SK-N-SH treated with all-trans-retinoic acid at 6 μM for 48 hours (cell line): Measurements from ENCODE around the gene GUCA2A.

Experiments used
- ATAC-seq: fragments of 200-7000 bp; cut with Tn5 transposase; 3 replicates; pipeline ENCODE4 v1.9.1; 2020; ENCODE audit warnings: mild to moderate bottlenecking, moderate library complexity
- ARNTL ChIP-seq: fragments of 450-650 bp; formaldehyde crosslinking; IDR thresholded peaks from 2 replicates; pipeline ENCODE4 v1.5.0; 2020; ENCODE audit warnings: low read depth, mild to moderate bottlenecking, moderate library complexity, borderline replicate concordance
- BACH2 ChIP-seq: fragments of 250-450 bp; sonication (Bioruptor Pico); IDR thresholded peaks from 2 replicates; pipeline ENCODE4 v1.9.0; 2021; ENCODE audit warnings: mild to moderate bottlenecking, borderline replicate concordance
- CREB5 ChIP-seq: fragments of 250-450 bp; sonication (Bioruptor Pico); IDR thresholded peaks from 2 replicates; pipeline ENCODE4 v1.5.1; 2020; ENCODE audit warnings: low read depth, mild to moderate bottlenecking, moderate library complexity
- CSDC2 ChIP-seq: fragments of 250-450 bp; sonication (Bioruptor Pico); IDR thresholded peaks from 2 replicates; pipeline ENCODE4 v1.5.0; 2020; ENCODE audit warnings: mild to moderate bottlenecking, moderate library complexity
- GLIS3 ChIP-seq: fragments of 250-450 bp; sonication (Bioruptor Pico); IDR thresholded peaks from 2 replicates; pipeline ENCODE4 v1.5.0; 2020; ENCODE audit warnings: mild to moderate bottlenecking, moderate library complexity
- ISL1 ChIP-seq: fragments of 250-450 bp; sonication (Bioruptor Pico); IDR thresholded peaks from 2 replicates; pipeline ENCODE4 v2.1.2; 2022; ENCODE audit warnings: mild to moderate bottlenecking, moderate library complexity
- OSR1 ChIP-seq: fragments of 250-450 bp; sonication (Bioruptor Pico); IDR thresholded peaks from 2 replicates; pipeline ENCODE4 v1.8.0; 2022; ENCODE audit warnings: moderate library complexity, mild to moderate bottlenecking, inconsistent platforms
- PATZ1 ChIP-seq: fragments of 250-450 bp; sonication (Bioruptor Pico); IDR thresholded peaks from 2 replicates; pipeline ENCODE4 v1.8.0; 2020; ENCODE audit warnings: mild to moderate bottlenecking, moderate library complexity, borderline replicate concordance
- SNAI2 ChIP-seq: fragments of 250-450 bp; sonication (Bioruptor Pico); IDR thresholded peaks from 2 replicates; pipeline ENCODE4 v1.5.0; 2020; ENCODE audit warnings: mild to moderate bottlenecking, moderate library complexity
- TOX ChIP-seq: fragments of 250-450 bp; sonication (Bioruptor Pico); IDR thresholded peaks from 2 replicates; pipeline ENCODE4 v1.8.0; 2021; ENCODE audit warnings: mild to moderate bottlenecking, moderate library complexity, borderline replicate concordance
- TSHZ2 ChIP-seq: fragments of 250-450 bp; sonication (Bioruptor Pico); IDR thresholded peaks from 2 replicates; pipeline ENCODE4 v1.5.0; 2020; ENCODE audit warnings: mild to moderate bottlenecking, moderate library complexity
- ZC3H10 ChIP-seq: fragments of 250-450 bp; sonication (Bioruptor Pico); IDR thresholded peaks from 2 replicates; pipeline ENCODE4 v1.5.1; 2021; ENCODE audit warnings: mild to moderate bottlenecking, moderate library complexity
- ZFP30 ChIP-seq: fragments of 450-650 bp; formaldehyde crosslinking; IDR thresholded peaks from 2 replicates; pipeline ENCODE4 v1.5.0; 2022; ENCODE audit warnings: mild to moderate bottlenecking, moderate library complexity
- ZNF70 ChIP-seq: fragments of 450-650 bp; formaldehyde crosslinking; IDR thresholded peaks from 2 replicates; pipeline ENCODE4 v1.5.0; 2020; ENCODE audit warnings: mild to moderate bottlenecking, moderate library complexity
- ZNF8 ChIP-seq: fragments of 450-650 bp; formaldehyde crosslinking; IDR thresholded peaks from 2 replicates; pipeline ENCODE4 v1.5.0; 2020; ENCODE audit warnings: mild to moderate bottlenecking, moderate library complexity
- TF ChIP-seq, protein P1 (sequence below): fragments of 250-450 bp; sonication (Bioruptor Pico); IDR thresholded peaks from 2 replicates; pipeline ENCODE4 v1.5.1; 2021; ENCODE audit warnings: mild to moderate bottlenecking, moderate library complexity
- TF ChIP-seq, protein P2 (sequence below): fragments of 250-450 bp; sonication (Bioruptor Pico); IDR thresholded peaks from 2 replicates; pipeline ENCODE4 v1.8.0; 2021; ENCODE audit warnings: low read depth, mild to moderate bottlenecking, moderate library complexity, borderline replicate concordance

GUCA2A gene

GRCh38 chr1:42144711-42145388 lies 19.7 kb downstream of the GUCA2A start:
- TF ChIP-seq, protein P1, sequence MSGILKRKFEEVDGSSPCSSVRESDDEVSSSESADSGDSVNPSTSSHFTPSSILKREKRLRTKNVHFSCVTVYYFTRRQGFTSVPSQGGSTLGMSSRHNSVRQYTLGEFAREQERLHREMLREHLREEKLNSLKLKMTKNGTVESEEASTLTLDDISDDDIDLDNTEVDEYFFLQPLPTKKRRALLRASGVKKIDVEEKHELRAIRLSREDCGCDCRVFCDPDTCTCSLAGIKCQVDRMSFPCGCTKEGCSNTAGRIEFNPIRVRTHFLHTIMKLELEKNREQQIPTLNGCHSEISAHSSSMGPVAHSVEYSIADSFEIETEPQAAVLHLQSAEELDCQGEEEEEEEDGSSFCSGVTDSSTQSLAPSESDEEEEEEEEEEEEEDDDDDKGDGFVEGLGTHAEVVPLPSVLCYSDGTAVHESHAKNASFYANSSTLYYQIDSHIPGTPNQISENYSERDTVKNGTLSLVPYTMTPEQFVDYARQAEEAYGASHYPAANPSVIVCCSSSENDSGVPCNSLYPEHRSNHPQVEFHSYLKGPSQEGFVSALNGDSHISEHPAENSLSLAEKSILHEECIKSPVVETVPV (CRISPR knock-in tag): no peak
- TF ChIP-seq CREB5 (CRISPR knock-in tag): no peak
- no peak for ATAC-seq

GRCh38 chr1:42143896-42144710 lies 20.4 kb downstream of the GUCA2A start:
- no peak for TF ChIP-seq CREB5 (CRISPR knock-in tag)
- TF ChIP-seq, protein P1 (CRISPR knock-in tag): no peak
- TF ChIP-seq, protein P2, sequence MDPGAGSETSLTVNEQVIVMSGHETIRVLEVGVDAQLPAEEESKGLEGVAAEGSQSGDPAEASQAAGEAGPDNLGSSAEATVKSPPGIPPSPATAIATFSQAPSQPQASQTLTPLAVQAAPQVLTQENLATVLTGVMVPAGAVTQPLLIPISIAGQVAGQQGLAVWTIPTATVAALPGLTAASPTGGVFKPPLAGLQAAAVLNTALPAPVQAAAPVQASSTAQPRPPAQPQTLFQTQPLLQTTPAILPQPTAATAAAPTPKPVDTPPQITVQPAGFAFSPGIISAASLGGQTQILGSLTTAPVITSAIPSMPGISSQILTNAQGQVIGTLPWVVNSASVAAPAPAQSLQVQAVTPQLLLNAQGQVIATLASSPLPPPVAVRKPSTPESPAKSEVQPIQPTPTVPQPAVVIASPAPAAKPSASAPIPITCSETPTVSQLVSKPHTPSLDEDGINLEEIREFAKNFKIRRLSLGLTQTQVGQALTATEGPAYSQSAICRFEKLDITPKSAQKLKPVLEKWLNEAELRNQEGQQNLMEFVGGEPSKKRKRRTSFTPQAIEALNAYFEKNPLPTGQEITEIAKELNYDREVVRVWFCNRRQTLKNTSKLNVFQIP (CRISPR knock-in tag): no peak
- TF ChIP-seq ZNF70 (CRISPR knock-in tag): no peak
- TF ChIP-seq TOX (CRISPR knock-in tag): no peak
- ATAC-seq: no peak

DNA sequence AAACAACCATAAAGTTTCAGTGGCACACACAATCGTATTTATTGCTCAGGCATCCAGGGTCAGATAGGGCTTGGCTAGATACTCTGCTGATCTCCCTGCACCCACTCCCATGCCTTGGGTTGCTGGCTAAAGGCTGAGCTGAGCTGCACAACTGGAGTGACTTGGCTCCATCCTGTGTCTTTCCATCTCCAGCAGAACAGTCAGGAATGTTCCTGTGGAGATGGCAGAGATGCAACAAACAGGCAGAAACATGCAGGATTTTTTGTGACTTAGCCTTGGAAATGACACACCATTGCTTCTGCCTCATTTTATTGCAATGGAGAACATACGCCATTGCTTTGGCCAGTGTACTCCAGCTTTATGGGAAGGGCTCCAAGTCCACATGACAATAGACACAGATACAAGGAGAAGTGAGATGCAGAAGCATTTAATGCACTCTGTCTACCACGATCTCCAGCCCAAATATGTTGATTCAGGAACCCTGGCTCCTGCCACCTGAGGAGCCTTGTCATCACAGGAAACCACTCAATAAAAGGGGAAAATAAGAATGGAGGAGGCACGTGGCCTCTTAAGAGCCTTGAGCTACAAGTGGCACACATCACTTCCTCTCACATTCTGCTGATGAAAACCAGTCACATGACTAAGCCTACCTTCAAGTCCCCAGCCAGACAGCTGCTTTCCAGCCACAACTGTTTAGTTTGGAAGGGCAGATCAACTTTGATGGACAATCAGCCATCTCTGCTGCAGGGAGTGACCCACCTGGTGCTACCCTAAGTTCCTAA lies 21.5 kb downstream of the GUCA2A start:
- no peak for ATAC-seq
- TF ChIP-seq GLIS3 (CRISPR knock-in tag) (no peak), BACH2 (no peak), ARNTL (CRISPR knock-in tag) (no peak), TSHZ2 (CRISPR knock-in tag) (no peak), ZC3H10 (CRISPR knock-in tag) (no peak)
- TF ChIP-seq, all 23 proteins: peak for 0

DNA sequence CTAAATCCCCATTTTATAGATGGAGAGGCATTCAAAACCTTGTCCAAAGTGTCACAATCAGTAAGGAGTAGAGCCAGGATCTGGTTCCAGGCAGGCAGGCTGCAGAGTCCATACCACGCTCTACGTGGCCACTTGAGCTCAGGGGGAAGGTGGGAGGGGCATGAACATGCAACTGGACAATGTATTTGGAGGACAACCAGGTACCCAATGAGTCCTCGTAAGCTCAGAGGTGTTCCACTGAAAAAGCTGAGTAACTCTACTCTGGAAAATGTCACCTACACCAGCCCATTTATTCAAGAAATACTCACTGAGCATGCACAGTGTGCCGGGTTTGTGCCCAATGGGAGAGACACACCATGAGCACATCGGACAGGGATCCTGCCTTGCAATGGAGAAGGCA lies 22.6 kb downstream of the GUCA2A start:
- ATAC-seq: no peak
- no peak for TF ChIP-seq OSR1
- TF ChIP-seq GLIS3 (CRISPR knock-in tag): no peak
- no peak for TF ChIP-seq ZNF8 (CRISPR knock-in tag)
- TF ChIP-seq ISL1 (CRISPR knock-in tag): no peak
- TF ChIP-seq SNAI2 (CRISPR knock-in tag): no peak
- no peak for TF ChIP-seq ZFP30 (CRISPR knock-in tag)
- no peak for TF ChIP-seq PATZ1 (CRISPR knock-in tag)
- TF ChIP-seq TSHZ2 (CRISPR knock-in tag): no peak
- TF ChIP-seq CSDC2 (CRISPR knock-in tag): no peak
- no peak for TF ChIP-seq TOX (CRISPR knock-in tag)
